GM21723 (cell line): ENCODE data around the gene E2F4.

Experiments
- ATAC-seq: cut with Tn5 transposase; IDR thresholded peaks from one replicate; pipeline ENCODE4 v1.9.1; 2021; ENCODE audit warnings: mild to moderate bottlenecking, moderate library complexity; ENCODE audit not compliant: unreplicated experiment

The E2F4 gene

DNA sequence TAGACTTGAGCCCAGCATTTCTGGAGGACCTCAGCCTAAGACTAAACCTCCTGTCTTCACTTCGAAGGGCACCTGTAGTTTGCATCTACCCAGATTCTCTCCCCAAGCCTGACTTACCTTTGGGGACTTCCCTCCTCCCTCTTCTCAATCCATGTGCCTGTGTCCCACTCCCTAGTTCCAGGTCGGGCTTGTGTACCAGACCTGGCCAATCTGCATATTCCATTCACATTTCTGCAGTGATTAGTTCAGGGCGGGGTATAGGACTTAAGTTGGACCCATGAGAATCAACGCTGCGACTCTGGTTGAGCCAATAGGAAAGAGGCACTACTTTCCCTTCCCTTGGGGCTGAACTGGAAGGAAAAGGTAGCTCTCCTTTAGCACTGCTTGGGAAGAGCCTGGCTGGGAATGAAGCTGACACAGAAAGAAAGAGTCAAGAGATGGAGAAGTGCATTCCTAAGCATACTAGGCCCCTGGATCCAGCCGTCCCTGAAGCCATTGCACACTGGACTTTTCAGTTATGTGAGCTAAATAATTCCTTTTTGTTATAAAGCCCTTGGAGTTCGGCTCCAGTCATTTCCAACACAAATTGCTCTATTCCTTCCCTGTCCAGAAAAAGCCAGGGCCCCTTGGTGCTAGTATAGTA lies 34.7 kb upstream of the E2F4 start:
- ATAC-seq: no peak

DNA sequence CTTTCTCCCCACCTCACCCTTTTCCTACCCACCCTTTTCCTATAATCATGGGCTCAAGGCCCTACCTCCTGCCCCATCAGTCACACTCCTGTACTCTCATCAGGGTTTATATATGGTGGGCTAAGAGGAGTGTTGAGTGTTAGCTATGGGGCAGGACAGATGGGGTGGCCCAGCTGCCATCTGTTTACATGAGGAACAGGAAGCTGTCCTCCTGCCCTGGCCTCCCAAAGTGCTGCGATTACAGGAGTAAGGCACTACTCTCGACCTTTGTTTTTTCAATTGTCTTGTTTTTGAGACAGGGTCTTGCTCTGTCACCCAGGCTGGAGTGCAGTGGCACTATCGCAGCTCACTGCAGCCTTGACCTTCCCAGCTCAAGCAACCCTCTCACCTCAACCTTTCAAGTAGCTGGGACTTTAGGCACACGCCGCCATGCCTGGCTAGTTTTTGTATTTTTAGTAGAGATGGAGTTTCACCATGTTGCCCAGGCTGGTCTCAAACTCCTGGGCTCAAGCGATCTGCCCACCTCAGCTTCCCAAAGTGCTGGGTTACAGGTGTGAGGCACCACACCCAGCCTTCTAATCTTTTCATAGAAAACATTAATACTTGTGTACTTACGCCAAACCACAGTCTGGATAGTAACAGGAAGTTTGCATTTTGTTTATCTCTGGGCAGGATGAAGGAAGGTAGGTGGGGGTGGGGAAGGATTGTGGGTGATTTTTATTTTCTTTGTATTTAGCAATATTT lies 33.9 kb upstream of the E2F4 start:
- ATAC-seq: no peak

DNA sequence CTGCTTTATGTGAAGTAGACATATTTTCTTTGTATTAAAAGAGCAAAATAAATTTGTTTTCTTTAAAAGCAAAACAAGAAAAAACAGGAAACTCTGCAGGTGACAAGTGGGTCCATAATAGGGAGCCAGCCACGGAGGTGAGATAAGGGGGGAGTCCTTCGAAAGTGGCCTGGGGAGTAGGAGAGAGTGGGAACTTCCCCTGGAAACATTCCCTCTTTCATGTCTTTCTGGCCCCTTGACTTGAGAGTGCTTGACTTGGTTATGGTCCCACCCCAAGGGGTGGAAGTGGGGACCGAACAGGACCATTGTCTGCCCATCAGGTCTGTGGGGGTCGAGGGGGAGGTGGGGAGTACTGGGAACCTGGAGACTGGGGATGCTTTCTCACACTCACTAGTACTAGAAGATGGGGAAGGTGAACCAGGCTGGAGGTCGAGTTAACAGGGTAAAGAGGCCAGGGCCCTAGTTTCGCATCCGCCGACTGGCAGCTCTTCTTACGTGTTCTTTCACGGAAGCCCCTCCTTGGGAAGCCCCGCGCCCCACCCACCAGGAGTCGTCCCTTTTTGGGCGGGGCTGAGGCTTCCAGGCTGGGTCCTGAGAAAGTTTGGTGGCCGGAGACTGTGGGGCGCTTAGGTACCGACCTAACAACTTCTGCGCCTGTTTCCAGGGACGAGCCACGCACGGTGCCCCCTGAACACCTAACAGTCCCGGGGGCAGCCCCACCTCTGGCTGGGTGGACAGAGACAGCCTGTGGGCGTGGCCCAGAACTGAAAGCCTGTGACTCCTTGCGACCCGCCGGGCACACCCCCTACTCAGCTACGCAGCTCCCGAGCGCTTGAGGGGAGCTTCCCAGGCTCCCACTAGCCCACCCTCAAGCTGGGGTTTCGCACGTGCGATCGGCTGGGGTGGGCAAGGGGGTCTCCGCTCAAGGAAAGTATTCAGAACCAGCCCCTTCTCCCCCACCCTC lies 33.0 kb upstream of the E2F4 start:
- peak; percentile 41 for ATAC-seq

DNA sequence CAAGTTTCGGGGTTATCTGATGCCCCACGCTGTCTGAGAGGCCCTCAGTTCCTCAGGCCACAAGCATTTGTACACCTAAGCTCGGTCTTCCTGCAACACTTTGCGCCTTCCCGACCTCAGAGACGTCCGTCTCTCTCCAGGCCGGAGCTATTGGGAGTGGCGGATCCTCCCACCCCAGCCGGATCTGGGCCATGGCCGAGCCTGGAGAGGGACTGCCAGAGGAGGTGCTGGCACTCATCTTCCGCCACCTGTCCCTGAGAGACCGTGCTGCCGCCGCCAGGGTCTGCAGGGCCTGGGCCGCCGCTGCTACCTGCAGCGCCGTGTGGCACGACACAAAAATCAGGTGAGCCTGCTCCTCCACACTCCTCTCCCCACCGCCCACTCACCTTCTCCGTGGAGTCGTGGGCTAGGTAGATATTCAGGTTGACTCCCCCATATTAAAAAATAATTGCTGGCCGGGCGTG lies 30.3 kb upstream of the E2F4 start:
- ATAC-seq: no peak

DNA sequence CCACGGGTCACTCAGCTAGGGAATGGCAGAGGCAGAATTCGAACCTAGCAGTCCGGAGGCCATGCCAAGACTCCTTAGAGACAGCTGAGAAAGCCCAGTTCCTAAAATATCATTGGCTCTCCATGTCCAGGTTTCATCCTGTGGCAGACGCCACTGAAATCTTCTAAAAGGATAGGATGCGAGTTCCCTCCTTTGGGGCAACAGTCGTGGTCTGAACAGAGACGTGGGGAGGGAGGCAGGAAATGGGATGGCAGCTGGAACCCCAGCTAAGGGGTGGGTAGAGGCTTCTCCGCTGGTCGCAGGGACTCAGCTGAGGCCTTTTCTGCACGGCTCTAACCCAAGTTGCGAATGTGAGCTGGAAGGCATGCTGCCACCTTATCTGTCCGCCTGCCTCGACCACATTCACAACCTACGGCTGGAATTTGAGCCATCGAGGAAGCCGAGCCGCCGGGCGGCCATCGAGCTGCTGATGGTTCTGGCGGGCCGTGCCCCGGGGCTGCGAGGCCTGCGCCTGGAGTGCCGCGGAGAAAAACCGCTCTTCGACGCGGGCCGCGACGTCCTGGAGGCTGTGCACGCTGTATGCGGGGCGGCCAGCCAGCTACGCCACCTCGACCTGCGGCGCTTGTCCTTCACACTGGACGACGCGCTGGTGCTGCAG lies 29.3 kb upstream of the E2F4 start:
- no peak for ATAC-seq

DNA sequence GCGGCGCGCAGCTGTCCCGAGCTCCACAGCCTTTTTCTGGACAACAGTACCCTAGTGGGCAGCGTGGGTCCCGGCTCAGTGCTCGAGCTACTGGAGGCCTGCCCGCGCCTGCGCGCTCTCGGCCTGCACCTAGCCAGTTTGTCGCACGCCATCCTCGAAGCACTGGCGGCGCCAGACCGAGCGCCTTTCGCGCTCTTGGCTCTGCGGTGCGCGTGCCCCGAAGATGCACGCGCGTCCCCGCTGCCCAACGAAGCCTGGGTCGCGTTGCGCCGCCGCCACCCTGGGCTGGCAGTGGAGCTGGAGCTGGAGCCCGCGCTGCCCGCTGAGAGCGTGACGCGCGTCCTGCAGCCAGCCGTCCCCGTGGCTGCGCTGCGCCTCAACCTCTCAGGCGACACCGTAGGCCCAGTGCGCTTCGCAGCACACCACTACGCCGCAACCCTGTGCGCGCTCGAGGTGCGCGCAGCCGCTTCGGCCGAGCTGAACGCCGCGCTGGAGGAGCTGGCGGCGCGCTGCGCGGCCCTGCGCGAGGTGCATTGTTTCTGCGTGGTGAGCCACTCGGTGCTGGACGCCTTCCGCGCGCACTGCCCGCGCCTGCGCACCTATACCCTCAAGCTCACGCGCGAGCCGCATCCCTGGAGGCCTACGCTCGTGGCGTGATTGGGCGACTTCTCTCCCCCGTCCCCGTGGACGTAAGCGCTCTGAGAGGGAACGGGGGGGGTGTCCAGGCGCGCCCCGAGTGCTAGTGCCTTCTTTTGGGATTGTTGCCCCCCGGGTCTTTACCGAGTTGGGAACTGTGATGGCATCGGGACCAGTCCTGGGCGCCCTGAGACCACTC lies 28.6 kb upstream of the E2F4 start:
- no peak for ATAC-seq

DNA sequence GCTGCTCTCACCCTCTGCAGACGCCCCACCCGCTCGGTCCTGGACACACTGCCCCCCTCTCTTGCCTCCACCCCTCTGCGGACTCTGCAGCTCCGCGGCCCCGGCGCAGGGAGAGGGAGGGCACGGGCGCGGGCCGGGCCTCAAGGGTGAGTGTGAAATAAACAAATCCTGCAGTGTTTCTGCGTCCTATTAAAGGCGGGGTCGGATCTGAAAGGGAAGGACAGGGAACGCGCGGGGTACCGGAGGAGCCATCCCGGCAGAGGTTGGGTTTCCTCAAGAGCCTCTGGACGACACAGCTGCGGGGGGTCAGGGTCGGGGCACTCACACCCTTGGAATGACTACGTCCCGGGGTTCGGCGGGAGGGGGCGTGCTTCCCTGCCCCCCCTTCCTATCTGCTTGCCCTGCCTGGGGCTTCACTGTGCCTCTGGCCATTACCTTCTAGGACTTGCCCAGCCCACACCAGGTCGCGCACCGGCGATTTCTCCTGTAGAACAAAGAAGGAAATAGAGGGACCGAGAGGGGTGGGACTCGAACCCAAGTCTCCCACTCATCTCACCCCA lies 27.9 kb upstream of the E2F4 start:
- ATAC-seq: no peak

DNA sequence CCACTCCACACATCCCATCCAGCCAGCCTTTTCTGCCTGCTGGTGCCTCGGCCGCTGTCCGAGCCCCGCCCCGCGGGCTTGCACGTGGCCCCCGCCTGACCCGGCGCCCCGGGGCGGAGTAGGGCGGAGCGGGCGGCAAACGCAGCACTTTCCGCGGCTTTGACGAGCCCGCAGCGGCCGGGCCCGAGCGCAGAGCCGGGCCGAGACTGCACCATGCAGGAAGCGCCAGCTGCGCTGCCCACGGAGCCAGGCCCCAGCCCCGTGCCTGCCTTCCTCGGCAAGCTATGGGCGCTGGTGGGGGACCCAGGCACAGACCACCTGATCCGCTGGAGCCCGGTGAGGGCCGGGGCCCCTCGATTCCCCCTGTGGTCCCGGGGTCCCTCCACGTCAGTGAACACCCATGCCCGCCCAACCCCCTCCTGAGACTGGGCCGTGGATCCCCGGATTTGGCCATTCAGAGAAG lies 27.3 kb upstream of the E2F4 start, which contains the start of gene HSF4:
TSS of gene HSF4 (plus strand) at position 147 of the 463 bp plus-strand sequence. CDS start at position 214, 67 bp downstream.
- no peak for ATAC-seq

DNA sequence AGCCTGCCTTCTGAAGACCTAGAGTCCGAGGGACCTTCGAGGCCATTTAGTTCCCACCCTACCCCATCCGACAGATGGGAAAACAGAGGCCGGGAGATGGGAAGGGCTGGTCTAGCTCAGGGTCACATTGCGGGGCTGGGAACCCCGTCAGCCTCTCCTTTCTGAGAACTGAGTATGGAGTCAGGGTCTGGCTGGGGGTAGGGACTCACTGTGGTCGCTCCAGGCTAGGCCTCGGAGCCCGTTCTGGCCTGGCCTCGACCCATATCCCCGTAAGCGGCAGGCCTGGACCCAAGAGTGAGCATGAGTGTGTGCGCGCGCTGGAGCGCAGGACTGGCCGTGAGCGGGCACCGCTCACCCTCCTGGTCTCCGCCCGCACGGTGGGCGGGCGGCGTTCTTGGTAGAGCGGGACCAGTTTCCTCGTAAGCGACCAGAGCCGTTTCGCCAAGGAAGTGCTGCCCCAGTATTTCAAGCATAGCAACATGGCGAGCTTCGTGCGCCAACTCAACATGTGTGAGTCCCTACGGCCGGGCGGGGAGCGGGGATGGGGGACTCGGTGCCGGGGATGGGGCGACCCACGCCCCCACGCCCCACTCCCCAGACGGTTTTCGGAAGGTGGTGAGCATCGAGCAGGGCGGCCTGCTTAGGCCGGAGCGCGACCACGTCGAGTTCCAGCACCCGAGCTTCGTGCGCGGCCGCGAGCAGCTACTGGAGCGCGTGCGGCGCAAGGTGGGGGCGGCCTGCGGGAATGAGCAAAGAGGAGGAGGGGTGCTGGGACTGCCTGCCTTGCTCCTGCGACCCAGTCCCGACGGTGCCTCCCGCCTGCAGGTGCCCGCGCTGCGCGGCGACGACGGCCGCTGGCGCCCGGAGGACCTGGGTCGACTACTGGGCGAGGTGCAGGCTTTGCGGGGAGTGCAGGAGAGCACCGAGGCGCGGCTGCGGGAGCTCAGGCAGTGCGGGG lies 26.6 kb upstream of the E2F4 start:
- no peak for ATAC-seq

DNA sequence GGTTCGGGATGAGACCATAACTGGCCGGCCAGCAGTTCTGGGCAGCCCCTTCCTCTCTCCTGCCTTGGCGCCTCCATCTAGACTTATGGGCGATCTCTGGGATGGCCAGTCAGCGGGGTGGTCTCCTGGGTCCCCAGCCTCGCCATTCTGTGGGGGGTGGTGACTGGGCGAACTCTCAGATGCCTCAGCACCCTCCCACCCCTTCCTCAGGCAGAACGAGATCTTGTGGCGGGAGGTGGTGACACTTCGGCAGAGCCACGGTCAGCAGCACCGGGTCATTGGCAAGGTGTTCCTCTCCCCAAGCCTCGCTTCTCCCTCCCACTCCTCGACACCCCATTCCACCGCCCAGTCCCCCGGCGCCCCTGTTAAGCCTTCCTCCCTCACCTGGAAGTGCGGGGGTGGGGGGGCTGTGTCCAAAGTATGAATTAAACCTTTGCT lies 25.8 kb upstream of the E2F4 start:
- no peak for ATAC-seq

DNA sequence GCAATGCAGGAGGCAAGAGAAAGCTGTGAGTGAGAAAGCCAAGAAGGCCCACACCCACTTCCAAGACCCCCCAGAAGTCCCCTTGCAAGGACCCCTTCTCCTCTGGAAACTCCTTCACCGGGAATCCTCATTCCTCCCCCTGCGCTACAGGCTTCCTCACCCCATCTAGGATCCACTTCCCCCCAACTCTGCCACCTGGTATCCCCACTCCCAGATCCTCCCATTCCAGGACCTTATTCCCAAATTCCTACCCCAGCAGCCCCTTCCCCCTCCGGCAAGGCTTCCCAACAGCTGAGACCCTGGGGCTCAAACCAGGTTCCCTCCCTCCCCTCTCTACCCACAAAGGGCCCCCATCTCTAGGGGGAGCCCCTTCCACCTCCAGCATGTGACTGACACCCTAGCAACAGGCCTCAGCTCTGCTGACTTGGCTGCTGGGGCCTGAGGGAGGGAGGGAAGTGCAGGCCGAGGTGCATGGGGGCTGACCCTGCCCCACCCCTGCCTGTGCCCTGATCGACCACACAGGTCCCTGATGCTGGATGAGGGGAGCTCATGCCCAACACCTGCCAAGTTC lies 25.3 kb upstream of the E2F4 start:
- no peak for ATAC-seq

DNA sequence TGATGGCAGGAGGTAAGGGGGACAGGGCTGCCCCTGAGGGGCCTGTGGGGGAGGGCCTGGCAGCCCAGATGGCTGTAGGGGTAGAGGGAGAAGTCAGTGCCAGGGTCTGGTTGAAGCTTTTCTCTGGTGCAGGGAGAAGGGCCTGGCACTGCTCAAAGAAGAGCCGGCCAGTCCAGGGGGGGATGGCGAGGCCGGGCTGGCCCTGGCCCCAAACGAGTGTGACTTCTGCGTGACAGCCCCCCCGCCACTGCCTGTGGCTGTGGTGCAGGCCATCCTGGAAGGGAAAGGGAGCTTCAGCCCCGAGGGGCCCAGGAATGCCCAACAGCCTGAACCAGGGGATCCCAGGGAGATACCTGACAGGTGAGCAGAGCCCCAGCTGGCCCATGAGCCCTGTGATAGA lies 24.4 kb upstream of the E2F4 start:
- no peak for ATAC-seq

DNA sequence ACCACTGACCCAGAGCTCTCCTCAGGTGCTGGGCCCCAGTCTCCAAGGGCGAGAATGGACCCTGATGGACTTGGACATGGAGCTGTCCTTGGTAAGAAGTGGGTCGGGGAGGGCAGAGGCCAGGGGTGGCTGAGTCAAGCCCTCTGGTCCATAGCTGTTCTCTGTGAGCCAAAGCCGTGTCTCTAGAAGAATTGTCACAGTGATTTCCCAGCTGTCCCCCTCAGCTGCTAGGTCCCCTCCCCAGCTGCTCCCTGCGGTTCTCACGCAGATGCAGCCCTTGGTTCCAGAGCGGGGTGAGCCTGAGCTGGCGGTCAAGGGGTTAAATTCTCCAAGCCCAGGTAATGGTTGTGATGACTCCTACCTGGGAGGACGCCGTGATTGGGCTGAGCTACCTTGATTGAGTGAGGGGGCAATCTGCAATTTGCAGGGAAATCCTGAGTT lies 22.9 kb upstream of the E2F4 start:
- no peak for ATAC-seq

DNA sequence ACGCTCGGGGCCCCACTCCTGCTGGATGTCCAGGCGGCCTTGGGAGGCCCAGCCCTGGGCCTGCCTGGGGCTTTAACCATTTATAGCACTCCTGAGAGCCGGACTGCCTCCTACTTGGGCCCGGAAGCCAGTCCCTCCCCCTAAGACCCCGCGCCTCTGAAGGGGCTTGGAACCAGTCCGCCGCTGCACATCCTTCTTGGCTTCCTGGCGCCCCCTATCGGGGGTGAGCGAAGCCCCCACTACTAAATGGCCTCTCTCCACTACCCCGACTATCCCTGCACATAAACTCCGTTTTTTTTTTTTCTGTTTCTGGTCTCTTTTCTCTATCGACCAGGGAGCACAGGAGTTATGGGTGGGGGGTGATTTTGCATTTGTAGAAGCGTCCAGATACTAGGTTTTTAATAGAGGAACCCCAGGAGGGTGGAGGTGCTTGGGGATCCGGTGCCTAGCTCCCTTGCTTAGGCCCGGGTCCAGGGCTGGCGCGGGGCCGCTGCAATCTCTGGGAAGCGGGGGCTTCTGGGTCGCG lies 22.2 kb upstream of the E2F4 start:
- peak; percentile 9 for ATAC-seq

DNA sequence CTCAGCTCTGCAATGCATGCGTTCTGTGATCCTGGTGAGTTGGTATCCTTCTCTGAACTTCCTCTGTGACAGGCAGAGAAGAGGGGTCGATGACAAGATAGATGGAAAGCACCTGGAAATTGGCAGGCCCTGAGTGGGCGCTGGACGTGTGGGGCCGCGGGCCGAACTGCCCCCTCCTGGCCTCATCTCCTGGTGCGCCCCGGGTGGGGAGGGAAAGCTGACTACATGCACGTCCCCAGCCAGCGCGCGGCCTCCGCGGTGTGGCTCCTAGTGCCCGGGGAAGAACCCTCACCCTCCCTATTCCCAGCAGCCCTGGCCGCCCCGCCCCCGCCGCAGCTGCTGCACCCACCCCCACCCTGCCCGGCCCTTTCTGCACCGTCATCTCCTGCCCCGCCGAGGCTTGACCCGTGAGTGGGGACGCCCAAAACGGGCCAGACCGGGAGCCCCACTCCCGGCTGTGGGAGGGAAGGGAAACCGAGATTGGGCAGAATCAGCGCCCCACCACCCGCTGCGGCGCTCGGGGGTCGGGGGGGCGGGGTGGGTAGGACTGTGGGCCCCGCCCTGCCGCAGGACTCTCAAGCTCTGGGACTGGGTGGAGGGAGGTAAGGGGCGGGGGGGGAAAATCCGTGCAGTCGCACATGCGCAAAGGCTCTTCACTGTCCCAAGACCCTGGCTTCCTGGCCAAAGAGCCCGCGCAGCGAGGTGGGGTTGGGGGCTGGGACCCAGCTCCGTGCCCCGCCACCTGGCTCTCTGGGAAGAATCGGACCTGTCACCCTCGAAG lies 21.6 kb upstream of the E2F4 start, which contains the start of gene NOL3:
TSS of gene NOL3 (plus strand) at position 371 of the 781 bp plus-strand sequence.
- peak; percentile 53 for ATAC-seq

DNA sequence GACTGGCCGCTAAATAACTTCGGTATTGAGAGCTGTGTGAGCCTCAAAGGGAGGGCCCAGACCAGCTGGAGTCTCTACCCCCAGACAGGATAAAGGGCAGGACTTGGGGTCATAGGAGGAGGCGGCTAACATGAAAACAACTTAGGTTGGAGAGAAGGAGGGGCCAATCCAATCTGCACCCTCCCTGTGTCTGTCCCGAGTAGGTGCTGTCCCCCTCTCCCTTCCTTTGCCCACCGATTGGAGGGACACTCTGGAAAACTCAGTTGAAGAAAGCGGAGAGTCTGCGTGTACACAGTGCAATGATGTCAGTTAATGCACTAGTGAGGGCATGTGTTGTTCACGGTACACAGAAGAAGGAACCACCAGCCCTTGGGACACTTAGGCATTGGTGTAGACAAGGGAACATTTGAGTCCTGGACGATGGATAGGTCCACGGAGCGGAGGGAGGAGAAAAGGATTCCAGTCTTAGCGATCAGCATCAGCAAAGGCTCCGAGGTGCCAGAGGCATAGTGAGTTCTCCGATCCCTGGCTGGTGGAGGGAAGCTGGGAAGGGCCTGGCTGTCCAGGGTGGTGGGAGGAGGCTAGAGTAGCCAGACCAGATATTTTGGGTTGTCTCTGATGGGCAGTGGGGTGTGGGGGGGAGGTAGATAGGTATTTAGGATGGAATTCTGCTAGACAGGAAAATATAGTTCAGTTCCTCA lies 20.9 kb upstream of the E2F4 start:
- peak; percentile 6 for ATAC-seq
